NCI-H1694 (cell line): ENCODE data around the gene TERC.

ENCODE experiments used
- DNase-seq: peaks from one replicate; lab custom pipeline; 2025; lab: John Stamatoyannopoulos, UW

Gene TERC

GRCh38 chr3:169764882-169765612, at the start of gene TERC:
Gene TERC (minus strand): TSS chr3:169765060.
- DNase-seq: peak; percentile 70

- DNase-seq: peak; percentile 43
These were observed 49.1 kb upstream of the TERC start for GRCh38 chr3:169813757-169814517.

GRCh38 chr3:169813278-169813677, 48.4 kb upstream of the TERC start:
- DNase-seq: no peak

GRCh38 chr3:169812332-169813235, 47.7 kb upstream of the TERC start, which contains the start of the genes LRRC34 and LRRIQ4:
Gene LRRC34 (minus strand): TSS chr3:169812904. CDS start chr3:169812548, 356 bp downstream.
Gene LRRIQ4 (plus strand): TSS chr3:169812870. CDS start chr3:169821922, 9,052 bp downstream.
- DNase-seq: peak; percentile 84

GRCh38 chr3:169811631-169812331, 46.9 kb upstream of the TERC start:
- no peak for DNase-seq

GRCh38 chr3:169809230-169809795, 44.5 kb upstream of the TERC start:
- no peak for DNase-seq

GRCh38 chr3:169804681-169805080, 39.8 kb upstream of the TERC start:
- DNase-seq: no peak

- no peak for DNase-seq
These were observed 27.5 kb upstream of the TERC start for GRCh38 chr3:169792359-169792758.

GRCh38 chr3:169790687-169791429, 26.0 kb upstream of the TERC start:
- no peak for DNase-seq

GRCh38 chr3:169790219-169790618, 25.4 kb upstream of the TERC start:
- no peak for DNase-seq

- no peak for DNase-seq
These were observed 22.9 kb upstream of the TERC start for GRCh38 chr3:169787791-169788190.

- no peak for DNase-seq
These were observed 22.3 kb upstream of the TERC start for GRCh38 chr3:169787120-169787519.

- no peak for DNase-seq
These were observed 16.5 kb upstream of the TERC start for GRCh38 chr3:169781209-169781855.

- no peak for DNase-seq
These were observed 15.9 kb upstream of the TERC start for GRCh38 chr3:169780742-169781141.

- DNase-seq: no peak
These were observed 13.0 kb upstream of the TERC start for GRCh38 chr3:169777822-169778221.

GRCh38 chr3:169774186-169774585, 9.3 kb upstream of the TERC start:
- no peak for DNase-seq

GRCh38 chr3:169772897-169773816, 8.3 kb upstream of the TERC start, which contains the start of gene MYNN:
Gene MYNN (plus strand): TSS chr3:169773396. CDS start chr3:169774296, 900 bp downstream.
- peak; percentile 87 for DNase-seq

- DNase-seq: peak; percentile 89
These were observed 7.5 kb upstream of the TERC start for GRCh38 chr3:169772305-169772896.
